B cell (primary cell): ENCODE measurements around the gene C20orf204. TPM values are rescaled to one million over a fixed set of nuclear protein-coding genes. Genes with fewer than 3 reads are reported as not detected.

Experiments
- ATAC-seq: fragments of 200-7000 bp; cut with Tn5 transposase; one replicate; pipeline ENCODE4 v1.10.0; 2021; ENCODE audit warnings: low read depth, mild to moderate bottlenecking, moderate number of reproducible peaks, moderate library complexity
- CTCF ChIA-PET: fragments of 350-600 bp; sonication (Branson Sonifier 250); formaldehyde crosslinking; loops from one replicate; lab custom pipeline; 2021; ENCODE audit warnings: antibody characterized with exemption, inconsistent platforms; lab: Charles Lee
- POLR2A ChIA-PET: fragments of 350-600 bp; sonication (Branson Sonifier 250); formaldehyde crosslinking; loops from one replicate; lab custom pipeline; 2021; ENCODE audit warnings: antibody characterized with exemption; lab: Charles Lee
- DNase-seq: peaks from one replicate; pipeline ENCODE4 v3.0.0; 2013
- H2AFZ ChIP-seq: 2 replicates; pipeline ENCODE4 v1.6.1; 2012; ENCODE audit warnings: mild to moderate bottlenecking, low read depth, low read length; ENCODE audit not compliant: insufficient read depth, poor library complexity, severe bottlenecking
- H3K27ac ChIP-seq, 2 donors: 1 replicate in 1 of 2; 2 replicates in 1 of 2; pipeline ENCODE4 v1.5.1; 2012 to 2013; ENCODE audit warnings: low read length in 2 of 2, mild to moderate bottlenecking in 2 of 2, moderate library complexity in 1 of 2
- H3K27me3 ChIP-seq, 4 experiments: fragments of 200-600 bp in 1 of 4; sonication (generic) in 1 of 4; replicated peaks in 1 of 4; 1 replicate in 2 of 4; 2 replicates in 2 of 4; pipeline versions ENCODE4 v1.6.1 to v1.7.0; 2013 to 2016; ENCODE audit warnings: low read length in 3 of 4, mild to moderate bottlenecking in 2 of 4, mixed read lengths in 1 of 4, moderate library complexity in 1 of 4; ENCODE audit not compliant: insufficient read depth in 4 of 4, control insufficient read depth in 3 of 4; ENCODE audit errors: control extremely low read depth in 1 of 4
- H3K36me3 ChIP-seq, 2 experiments: replicated peaks in 1 of 2; 1 replicate in 1 of 2; 2 replicates in 1 of 2; pipeline versions ENCODE4 v1.6.1 to v1.7.1; 2013; ENCODE audit warnings: low read length in 1 of 2; ENCODE audit not compliant: insufficient read depth in 2 of 2, control insufficient read depth in 1 of 2; ENCODE audit errors: control extremely low read depth in 1 of 2, extremely low read depth in 1 of 2
- H3K4me1 ChIP-seq, 2 donors: fragments of 200-600 bp in 1 of 2; sonication (generic) in 1 of 2; 1 replicate in 1 of 2; 2 replicates in 1 of 2; pipeline versions ENCODE4 v1.5.1 to v1.6.1; 2013 to 2017; ENCODE audit warnings: low read length in 2 of 2; ENCODE audit not compliant: control insufficient read depth in 2 of 2, insufficient read depth in 2 of 2
- H3K4me2 ChIP-seq: replicated peaks from 2 replicates; pipeline ENCODE3; 2012; ENCODE audit warnings: mild to moderate bottlenecking, low read depth, low read length; ENCODE audit not compliant: poor library complexity, severe bottlenecking
- H3K4me3 ChIP-seq, 5 experiments: fragments of 200-600 bp in 1 of 5; sonication (generic) in 1 of 5; 1 replicate in 3 of 5; 2 replicates in 2 of 5; pipeline versions ENCODE4 v1.5.1 to v1.7.0; 2011 to 2016; ENCODE audit warnings: low read length in 4 of 5, mild to moderate bottlenecking in 4 of 5, low read depth in 2 of 5, control low read depth in 1 of 5, moderate library complexity in 1 of 5; ENCODE audit not compliant: insufficient read depth in 1 of 5; ENCODE audit errors: control extremely low read depth in 1 of 5, extremely low read depth in 1 of 5
- H3K79me2 ChIP-seq: fragments of 200-600 bp; sonication (generic); one replicate; pipeline ENCODE4 v1.6.0; 2016; ENCODE audit warnings: low read length; ENCODE audit not compliant: control insufficient read depth, insufficient read depth
- H3K9ac ChIP-seq: fragments of 200-600 bp; sonication (generic); 2 replicates; pipeline ENCODE4 v1.6.1; 2017; ENCODE audit warnings: mild to moderate bottlenecking, low read length, moderate library complexity
- H3K9me3 ChIP-seq, 3 donors: one replicate each; pipeline versions ENCODE4 v1.6.1 to v1.7.1; 2013; ENCODE audit warnings: low read length in 2 of 3; ENCODE audit not compliant: control insufficient read depth in 2 of 3, insufficient read depth in 1 of 3; ENCODE audit errors: control extremely low read depth in 1 of 3
- H4K20me1 ChIP-seq: 2 replicates; pipeline ENCODE4 v1.6.0; 2012; ENCODE audit warnings: mild to moderate bottlenecking, low read length; ENCODE audit not compliant: insufficient read depth, control insufficient read depth, poor library complexity, severe bottlenecking
- H3K27ac Mint-ChIP-seq: one replicate; pipeline ENCODE4 v1.8.0; 2021; ENCODE audit warnings: mixed read lengths
- H3K27me3 Mint-ChIP-seq: one replicate; pipeline ENCODE4 v1.8.0; 2021; ENCODE audit warnings: mixed read lengths
- H3K4me1 Mint-ChIP-seq: one replicate; pipeline ENCODE4 v1.8.0; 2021; ENCODE audit warnings: mixed read lengths
- H3K4me3 Mint-ChIP-seq: one replicate; pipeline ENCODE4 v1.8.0; 2021; ENCODE audit warnings: mixed read lengths
- H3K9me3 Mint-ChIP-seq: one replicate; pipeline ENCODE4 v1.8.0; 2022; ENCODE audit warnings: mixed read lengths; ENCODE audit not compliant: insufficient read depth
- EZH2 ChIP-seq: IDR thresholded peaks from 2 replicates; pipeline ENCODE4 v1.6.1; 2012; ENCODE audit warnings: borderline replicate concordance, low read depth, mild to moderate bottlenecking, moderate library complexity, low read length; ENCODE audit not compliant: insufficient read depth, poor library complexity, severe bottlenecking
- WGBS: methylation state at CpG from one replicate; pipeline ENCODE4 v1.1.5; 2013; ENCODE audit warnings: missing lambda C conversion rate; ENCODE audit not compliant: insufficient coverage; 5-methylcytosine and 5-hydroxymethylcytosine counted together
- intact Hi-C: fragments of 100-400 bp; cut with micrococcal nuclease; formaldehyde crosslinking; loops from one replicate; pipeline ENCODE4 v1.10.0; 2022
- polyA plus RNA-seq: library from polyadenylated mRNA; depleted of rRNA; stranded (reverse); fragments of >200 nt; gene quantifications from 2 replicates; pipeline ENCODE4 v1.2.3, GENCODE V29; 2012
- total RNA-seq, 2 donors: library from RNA; stranded (reverse); fragments of 120-200 nt in 1 of 2; gene quantifications; 1 replicate in 1 of 2; 2 replicates in 1 of 2; pipeline versions ENCODE4 v1.2.3 to v1.2.4, GENCODE V29; 2013 to 2022
- TF ChIP-seq, protein P1 (sequence below): fragments of 200-600 bp; IDR thresholded peaks from one replicate; pipeline ENCODE4 v1.8.0; 2022; ENCODE audit warnings: antibody characterized with exemption, mild to moderate bottlenecking

Gene C20orf204
- total and polyA plus RNA-seq, 2 donors (not counting 1 experiment from before 2014, with no cell fraction given), result 0.24 to 2.5 TPM

GRCh38 chr20:64056889-64057627 is 21.1 kb downstream of the C20orf204 start:
- DNase-seq, result no peak
- ChIA-PET CTCF (interaction anchor here (0.6 to 2.0 kb wide), 13 partner anchors 9 to 561 kb away, joined by 3 to 11 read pairs (median 4); partner anchors contain the start of genes LKAAEAR1, PRPF6, SAMD10 and UCKL1), POLR2A (no interaction called here)
- peak overlapping the region; percentile 27 for H2AFZ ChIP-seq
- H3K9ac ChIP-seq, result no peak overlapping the region
- no peak overlapping the region for H3K27ac ChIP-seq
- peaks cover 9 to 20% of the 10 kb centered on the region in 2 donors for H3K4me1 ChIP-seq
- no peak for ATAC-seq
- peak overlapping the region; percentile 36 for H3K4me2 ChIP-seq
- no peaks in the 10 kb centered on the region for H3K79me2 ChIP-seq
- H3K4me3 Mint-ChIP-seq, result peak overlapping the region; percentile 23
- intact Hi-C loops, result loop anchor here (1.0 kb wide), 1 partner anchor 19 kb away; no protein-coding TSS in a partner anchor
- WGBS, result 60% methylated on average over 32 of the region's 39 CpGs
- H3K9me3 Mint-ChIP-seq, result no peaks in the 10 kb centered on the region
- TF ChIP-seq EZH2, result no peak
- TF ChIP-seq, protein P1, sequence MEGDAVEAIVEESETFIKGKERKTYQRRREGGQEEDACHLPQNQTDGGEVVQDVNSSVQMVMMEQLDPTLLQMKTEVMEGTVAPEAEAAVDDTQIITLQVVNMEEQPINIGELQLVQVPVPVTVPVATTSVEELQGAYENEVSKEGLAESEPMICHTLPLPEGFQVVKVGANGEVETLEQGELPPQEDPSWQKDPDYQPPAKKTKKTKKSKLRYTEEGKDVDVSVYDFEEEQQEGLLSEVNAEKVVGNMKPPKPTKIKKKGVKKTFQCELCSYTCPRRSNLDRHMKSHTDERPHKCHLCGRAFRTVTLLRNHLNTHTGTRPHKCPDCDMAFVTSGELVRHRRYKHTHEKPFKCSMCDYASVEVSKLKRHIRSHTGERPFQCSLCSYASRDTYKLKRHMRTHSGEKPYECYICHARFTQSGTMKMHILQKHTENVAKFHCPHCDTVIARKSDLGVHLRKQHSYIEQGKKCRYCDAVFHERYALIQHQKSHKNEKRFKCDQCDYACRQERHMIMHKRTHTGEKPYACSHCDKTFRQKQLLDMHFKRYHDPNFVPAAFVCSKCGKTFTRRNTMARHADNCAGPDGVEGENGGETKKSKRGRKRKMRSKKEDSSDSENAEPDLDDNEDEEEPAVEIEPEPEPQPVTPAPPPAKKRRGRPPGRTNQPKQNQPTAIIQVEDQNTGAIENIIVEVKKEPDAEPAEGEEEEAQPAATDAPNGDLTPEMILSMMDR, result no peak
- H3K9me3 ChIP-seq, result peaks cover 0 to 8% (median 0%) of the 10 kb centered on the region in 3 donors
- peaks cover 0 to 42% (median 14%) of the 10 kb centered on the region in 4 experiments for H3K27me3 ChIP-seq
- peaks cover 15% of the 10 kb centered on the region for H3K4me1 Mint-ChIP-seq
- H3K27me3 Mint-ChIP-seq, result peaks cover 20% of the 10 kb centered on the region
- no peak overlapping the region for H3K27ac Mint-ChIP-seq
- H4K20me1 ChIP-seq, result no peaks in the 10 kb centered on the region
- H3K36me3 ChIP-seq, result no peaks in the 10 kb centered on the region
- no peak overlapping the region for H3K4me3 ChIP-seq
